ENCODE data around the gene CAMTA1.

Gene CAMTA1

DNA sequence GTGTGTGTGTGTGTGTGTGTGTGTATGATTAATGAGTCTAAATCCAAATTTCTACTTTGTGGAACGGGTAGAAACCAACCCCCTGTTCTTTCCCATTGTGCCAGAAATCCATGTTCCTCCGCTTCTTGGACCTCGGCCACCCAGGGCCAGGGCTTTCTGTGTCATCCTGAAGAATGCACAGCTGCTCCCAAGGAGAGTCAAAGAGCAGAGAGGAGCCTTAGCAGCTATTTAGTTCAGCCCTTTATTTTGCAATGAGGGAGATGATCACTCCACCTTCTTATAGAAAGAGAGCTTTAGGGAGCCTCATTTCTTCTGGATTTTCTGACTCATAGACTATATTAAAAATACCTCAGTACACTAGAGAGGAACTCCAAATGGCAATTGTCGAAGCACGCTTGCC lies 496.6 kb downstream of the CAMTA1 start:
- ChIA-PET CTCF (no interaction called here), POLR2A (no interaction called here)
- no peak for DNase-seq (ENCODE audit: extremely low spot score)
- TF ChIP-seq SP1 (IDR thresholded peaks at IDR 0.05) (no peak), FOXA1 (IDR thresholded peaks at IDR 0.05) (no peak), FOXK2 (IDR thresholded peaks at IDR 0.05) (no peak), CTBP1 (IDR thresholded peaks at IDR 0.05; ENCODE audit: borderline replicate concordance) (no peak), LEF1 (IDR thresholded peaks at IDR 0.05; ENCODE audit: borderline replicate concordance) (no peak), ELF4 (IDR thresholded peaks at IDR 0.05) (no peak), TARDBP (IDR thresholded peaks at IDR 0.05) (no peak), ARNT (IDR thresholded peaks at IDR 0.05) (no peak), HDGF (IDR thresholded peaks at IDR 0.05; ENCODE audit: borderline replicate concordance) (no peak), BHLHE40 (IDR thresholded peaks at IDR 0.05; ENCODE audit: borderline replicate concordance) (no peak), L3MBTL2 (conservative IDR thresholded peaks at IDR 0.05) (no peak), SUZ12 (IDR thresholded peaks at IDR 0.05) (no peak), ZNF384 (IDR thresholded peaks at IDR 0.05) (no peak)
- TF ChIP-seq, protein P1, sequence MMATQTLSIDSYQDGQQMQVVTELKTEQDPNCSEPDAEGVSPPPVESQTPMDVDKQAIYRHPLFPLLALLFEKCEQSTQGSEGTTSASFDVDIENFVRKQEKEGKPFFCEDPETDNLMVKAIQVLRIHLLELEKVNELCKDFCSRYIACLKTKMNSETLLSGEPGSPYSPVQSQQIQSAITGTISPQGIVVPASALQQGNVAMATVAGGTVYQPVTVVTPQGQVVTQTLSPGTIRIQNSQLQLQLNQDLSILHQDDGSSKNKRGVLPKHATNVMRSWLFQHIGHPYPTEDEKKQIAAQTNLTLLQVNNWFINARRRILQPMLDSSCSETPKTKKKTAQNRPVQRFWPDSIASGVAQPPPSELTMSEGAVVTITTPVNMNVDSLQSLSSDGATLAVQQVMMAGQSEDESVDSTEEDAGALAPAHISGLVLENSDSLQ (IDR thresholded peaks at IDR 0.05) = no peak

DNA sequence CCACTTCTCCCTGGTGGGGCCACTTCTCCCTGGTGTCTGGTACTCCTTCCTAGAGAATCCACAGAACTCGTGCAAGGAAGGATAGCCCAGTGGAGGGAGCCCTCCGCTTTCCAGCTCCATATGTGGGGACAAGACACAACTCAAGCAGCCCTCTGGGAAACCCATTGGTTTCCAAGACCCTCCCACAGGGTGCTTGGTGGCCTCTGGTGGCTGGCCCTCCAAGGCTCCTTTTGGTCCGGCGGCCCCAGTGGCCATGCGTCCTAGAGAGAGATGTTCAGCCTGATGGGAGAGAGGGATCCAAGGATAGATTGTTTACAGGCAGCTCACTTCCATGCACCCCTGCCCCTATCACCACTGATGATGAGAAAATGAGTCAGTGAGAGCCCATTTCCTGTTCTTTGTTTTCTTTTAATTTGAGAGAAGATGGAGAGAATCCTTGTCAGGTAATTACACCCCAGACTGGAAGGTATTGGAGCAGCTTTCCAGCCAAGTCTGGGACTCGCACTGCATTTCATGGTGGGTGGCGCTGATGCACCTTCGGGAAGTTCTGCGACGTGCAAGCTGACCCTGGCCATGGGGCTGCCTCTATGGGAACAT lies 499.7 kb downstream of the CAMTA1 start:
- no peak for DNase-seq (ENCODE audit: extremely low spot score)
- TF ChIP-seq NFRKB (IDR thresholded peaks at IDR 0.05) = no peak
- no peak for TF ChIP-seq BHLHE40 (IDR thresholded peaks at IDR 0.05; ENCODE audit: borderline replicate concordance)
- no peak for TF ChIP-seq LEF1 (IDR thresholded peaks at IDR 0.05; ENCODE audit: borderline replicate concordance)
- no peak for TF ChIP-seq FOXA1 (IDR thresholded peaks at IDR 0.05)
- TF ChIP-seq, protein P1 (IDR thresholded peaks at IDR 0.05) = no peak
- TF ChIP-seq HDGF (IDR thresholded peaks at IDR 0.05; ENCODE audit: borderline replicate concordance) = no peak
- no peak for TF ChIP-seq FOXM1 (IDR thresholded peaks at IDR 0.05; ENCODE audit: borderline replicate concordance)
- TF ChIP-seq FOXK2 (IDR thresholded peaks at IDR 0.05) = no peak
- no peak for TF ChIP-seq ZNF384 (IDR thresholded peaks at IDR 0.05)
- no peak for TF ChIP-seq ELF4 (IDR thresholded peaks at IDR 0.05)
- TF ChIP-seq TARDBP (IDR thresholded peaks at IDR 0.05) = no peak
- TF ChIP-seq L3MBTL2 (conservative IDR thresholded peaks at IDR 0.05) = no peak
- TF ChIP-seq SP1 (IDR thresholded peaks at IDR 0.05) = no peak
- no peak for TF ChIP-seq SUZ12 (IDR thresholded peaks at IDR 0.05)
- no peak for TF ChIP-seq CTBP1 (IDR thresholded peaks at IDR 0.05; ENCODE audit: borderline replicate concordance)
- TF ChIP-seq ARNT (IDR thresholded peaks at IDR 0.05) = no peak
- POLR2A ChIA-PET = no interaction called here
- CTCF ChIA-PET = no interaction called here

DNA sequence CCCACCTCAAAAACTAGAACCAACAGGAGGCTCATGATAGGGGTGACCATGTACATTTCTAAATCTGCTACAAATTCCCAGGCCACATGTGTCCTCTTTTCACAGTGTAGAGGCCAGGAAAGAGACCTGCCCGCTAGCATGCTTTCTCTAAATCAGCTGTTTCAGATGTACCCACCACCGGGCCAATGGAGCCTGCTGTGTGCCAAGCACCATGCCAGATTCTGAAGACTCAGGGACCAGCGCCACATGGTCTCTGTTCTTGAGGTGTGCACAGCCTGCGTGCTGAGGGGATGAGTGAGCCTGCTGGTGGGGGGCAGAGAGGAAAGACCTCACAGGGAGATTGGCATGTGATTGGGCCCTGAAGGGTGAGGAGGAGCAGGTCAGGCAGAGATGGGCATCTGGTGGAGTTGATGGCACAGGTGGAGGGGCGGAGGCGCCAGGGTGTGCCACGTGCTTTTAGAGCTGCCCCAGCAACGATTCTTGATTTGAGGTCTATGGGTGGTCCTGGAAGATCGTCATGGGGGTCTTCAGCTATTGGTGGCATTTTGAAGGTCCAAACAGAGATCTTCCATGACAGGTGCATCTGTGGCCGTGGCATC lies 500.7 kb downstream of the CAMTA1 start:
- no peak for TF ChIP-seq TARDBP (IDR thresholded peaks at IDR 0.05)
- no peak for TF ChIP-seq BHLHE40 (IDR thresholded peaks at IDR 0.05; ENCODE audit: borderline replicate concordance)
- TF ChIP-seq ZNF384 (IDR thresholded peaks at IDR 0.05) = no peak
- no peak for TF ChIP-seq CTBP1 (IDR thresholded peaks at IDR 0.05; ENCODE audit: borderline replicate concordance)
- no peak for TF ChIP-seq HDGF (IDR thresholded peaks at IDR 0.05; ENCODE audit: borderline replicate concordance)
- no peak for TF ChIP-seq SP1 (IDR thresholded peaks at IDR 0.05)
- TF ChIP-seq SUZ12 (IDR thresholded peaks at IDR 0.05) = no peak
- TF ChIP-seq FOXA1 (IDR thresholded peaks at IDR 0.05) = no peak
- TF ChIP-seq LEF1 (IDR thresholded peaks at IDR 0.05; ENCODE audit: borderline replicate concordance) = no peak
- TF ChIP-seq, protein P1 (IDR thresholded peaks at IDR 0.05) = no peak
- no peak for TF ChIP-seq FOXM1 (IDR thresholded peaks at IDR 0.05; ENCODE audit: borderline replicate concordance)
- no peak for TF ChIP-seq ELF4 (IDR thresholded peaks at IDR 0.05)
- no peak for DNase-seq (ENCODE audit: extremely low spot score)
- POLR2A ChIA-PET = no interaction called here
- CTCF ChIA-PET = no interaction called here

DNA sequence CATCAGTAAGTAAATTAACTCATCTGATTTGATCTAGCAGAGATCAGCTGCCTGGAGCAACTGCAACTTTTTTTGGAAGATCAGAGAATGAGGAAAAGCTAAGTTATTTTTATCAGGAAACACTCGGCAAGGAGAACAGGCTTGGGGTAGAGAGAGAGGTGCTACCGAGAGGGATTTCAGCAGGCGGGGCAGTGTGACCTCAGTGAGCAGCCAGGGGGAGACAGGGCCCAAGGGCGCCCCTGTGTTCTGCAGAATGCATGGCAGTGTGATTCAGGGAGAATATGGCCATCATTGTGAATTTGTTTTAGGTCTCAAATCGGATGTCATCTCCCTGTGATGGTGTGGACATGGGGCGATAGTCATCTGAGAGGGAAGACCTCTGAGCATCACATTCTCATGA lies 501.8 kb downstream of the CAMTA1 start:
- ChIA-PET CTCF (no interaction called here), POLR2A (no interaction called here)
- no peak for DNase-seq (ENCODE audit: extremely low spot score)
- TF ChIP-seq, protein P1 (IDR thresholded peaks at IDR 0.05) = no peak
- TF ChIP-seq HDGF (IDR thresholded peaks at IDR 0.05; ENCODE audit: borderline replicate concordance) (no peak), TARDBP (IDR thresholded peaks at IDR 0.05) (no peak), SUZ12 (IDR thresholded peaks at IDR 0.05) (no peak), FOXA1 (IDR thresholded peaks at IDR 0.05) (no peak)

DNA sequence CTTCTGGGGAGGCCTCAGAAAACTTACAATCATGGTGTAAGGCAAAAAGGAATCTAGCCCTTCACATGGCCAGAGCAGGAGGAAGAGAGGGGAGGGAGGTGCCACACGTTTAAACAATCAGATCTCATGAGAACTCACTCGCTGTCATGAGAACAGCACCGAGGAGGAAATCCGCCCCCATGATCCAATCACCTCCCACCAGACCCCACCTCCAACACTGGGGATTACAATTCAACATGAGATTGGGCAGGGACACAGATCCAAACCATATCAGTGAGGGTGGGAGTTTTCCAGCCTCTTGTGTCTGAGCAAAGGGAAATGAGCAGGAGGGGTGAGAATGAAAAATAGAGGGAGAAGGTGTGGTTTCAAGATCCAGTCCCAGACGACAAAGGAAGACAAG lies 503.7 kb downstream of the CAMTA1 start:
- CTCF ChIA-PET = no interaction called here
- POLR2A ChIA-PET = no interaction called here
- DNase-seq (ENCODE audit: extremely low spot score) = no peak
- no peak for TF ChIP-seq CTBP1 (IDR thresholded peaks at IDR 0.05; ENCODE audit: borderline replicate concordance)
- TF ChIP-seq, protein P1 (IDR thresholded peaks at IDR 0.05) = no peak
- no peak for TF ChIP-seq BHLHE40 (IDR thresholded peaks at IDR 0.05; ENCODE audit: borderline replicate concordance)
